ENCODE measurements around the gene METTL1. TPM values are rescaled to one million over a fixed set of nuclear protein-coding genes. Genes with fewer than 3 reads are reported as not detected.
A peak's percentile ranks its signal among the peaks of the same experiment; 100 is the strongest.

The METTL1 gene
- total RNA-seq, 1 experiment from 2014 or later, result 17.9 TPM

GRCh38 chr12:57759360-57759980, 12.4 kb downstream of the METTL1 start:
- Histone ChIP-seq H4K20me1 (ENCODE audit: insufficient read depth) (no peaks in the 10 kb centered on the region; the same call in 1 of the 2 replicates), H3K27ac (no peak overlapping the region), H3K9me3 (ENCODE audit: insufficient read depth, low read depth) (no peaks in the 10 kb centered on the region), H3K4me2 (no peak overlapping the region), H3K27me3 (ENCODE audit: insufficient read depth, low read depth) (peaks cover 10% of the 10 kb centered on the region), H3K4me1 (replicated peaks; ENCODE audit: insufficient read depth) (peaks cover 2% of the 10 kb centered on the region), H3K79me2 (ENCODE audit: low read depth) (no peaks in the 10 kb centered on the region), H3K9me2 (ENCODE audit: insufficient read depth) (no peaks in the 10 kb centered on the region), H3F3A (ENCODE audit: insufficient read depth, low read depth) (peaks cover 2% of the 10 kb centered on the region; the same call in 1 of the 2 replicates), H2AFZ (no peak overlapping the region), H3K36me3 (ENCODE audit: low read depth) (no peaks in the 10 kb centered on the region), H3K4me3 (no peak overlapping the region)
- TF ChIP-seq EZH2 (IDR thresholded peaks at IDR 0.05; ENCODE audit: low read depth) (no peak), CTCF (conservative IDR thresholded peaks at IDR 0.05) (peak; percentile 74)
- ChIA-PET POLR2A (ENCODE audit: unreplicated experiment) (interaction anchor here (0.5 to 0.8 kb wide), 5 partner anchors 18 to 1410 kb away, joined by 3 to 8 read pairs (median 5); no protein-coding TSS in a partner anchor), CTCF (interaction anchor here (0.6 kb wide), 3 partner anchors 10 to 46 kb away, joined by 3 to 9 read pairs (median 4); no protein-coding TSS in a partner anchor)
- no TSS peak for BruUV-seq (replicated peaks)
- peak in 1 of 2 experiments; percentile 27 for DNase-seq
- intact Hi-C loops (cut with micrococcal nuclease; ENCODE audit: unreplicated experiment), result no loop called here

GRCh38 chr12:57758552-57759359, 13.1 kb downstream of the METTL1 start:
- no peaks in the 10 kb centered on the region for H3K36me3 ChIP-seq (ENCODE audit: low read depth)
- peaks cover 9% of the 10 kb centered on the region for H3K4me1 ChIP-seq (replicated peaks; ENCODE audit: insufficient read depth)
- no TSS peak for BruUV-seq (replicated peaks)
- ChIA-PET CTCF (no interaction called here), POLR2A (ENCODE audit: unreplicated experiment) (interaction anchor here (0.6 to 0.8 kb wide), 3 partner anchors 20 to 179 kb away, joined by 5 to 8 read pairs (median 6); no protein-coding TSS in a partner anchor)
- intact Hi-C loops (cut with micrococcal nuclease; ENCODE audit: unreplicated experiment), result no loop called here
- no peaks in the 10 kb centered on the region for H3K9me3 ChIP-seq (ENCODE audit: insufficient read depth, low read depth)
- no peak overlapping the region for H3K4me2 ChIP-seq
- peaks cover 9% of the 10 kb centered on the region; the same call in 1 of the 2 replicates for H3F3A ChIP-seq (ENCODE audit: insufficient read depth, low read depth)
- no peaks in the 10 kb centered on the region for H3K9me2 ChIP-seq (ENCODE audit: insufficient read depth)
- no peak overlapping the region for H2AFZ ChIP-seq
- H3K4me3 ChIP-seq, result no peak overlapping the region
- H3K27me3 ChIP-seq (ENCODE audit: insufficient read depth, low read depth), result peaks cover 3% of the 10 kb centered on the region; the same call in 1 of the 2 replicates
- no peak for DNase-seq
- no peak overlapping the region for H3K27ac ChIP-seq
- TF ChIP-seq CTCF (conservative IDR thresholded peaks at IDR 0.05) (no peak), EZH2 (IDR thresholded peaks at IDR 0.05; ENCODE audit: low read depth) (no peak)
- no peaks in the 10 kb centered on the region for H3K79me2 ChIP-seq (ENCODE audit: low read depth)
- no peaks in the 10 kb centered on the region; the same call in 1 of the 2 replicates for H4K20me1 ChIP-seq (ENCODE audit: insufficient read depth)

- intact Hi-C loops (cut with micrococcal nuclease; ENCODE audit: unreplicated experiment), result no loop called here
- H3F3A ChIP-seq (ENCODE audit: insufficient read depth, low read depth), result peaks cover 13% of the 10 kb centered on the region; the same call in 1 of the 2 replicates
- H2AFZ ChIP-seq, result no peak overlapping the region
- CTCF ChIA-PET, result no interaction called here
- peaks cover 18% of the 10 kb centered on the region for H3K4me1 ChIP-seq (replicated peaks; ENCODE audit: insufficient read depth)
- H3K36me3 ChIP-seq (ENCODE audit: low read depth), result no peaks in the 10 kb centered on the region
- H3K9me3 ChIP-seq (ENCODE audit: insufficient read depth, low read depth), result no peaks in the 10 kb centered on the region
- H3K9me2 ChIP-seq (ENCODE audit: insufficient read depth), result no peaks in the 10 kb centered on the region
- DNase-seq, result no peak
- POLR2A ChIA-PET (ENCODE audit: unreplicated experiment), result no interaction called here
- H3K27me3 ChIP-seq (ENCODE audit: insufficient read depth, low read depth), result no peaks in the 10 kb centered on the region
- H3K79me2 ChIP-seq (ENCODE audit: low read depth), result no peaks in the 10 kb centered on the region
- TF ChIP-seq CTCF (conservative IDR thresholded peaks at IDR 0.05) (no peak), EZH2 (IDR thresholded peaks at IDR 0.05; ENCODE audit: low read depth) (no peak)
- H3K27ac ChIP-seq, result no peak overlapping the region
- BruUV-seq (replicated peaks), result no TSS peak
- H4K20me1 ChIP-seq (ENCODE audit: insufficient read depth), result no peaks in the 10 kb centered on the region; the same call in 1 of the 2 replicates
- no peak overlapping the region for H3K4me3 ChIP-seq
- H3K4me2 ChIP-seq, result no peak overlapping the region
These were observed 14.1 kb downstream of the METTL1 start for GRCh38 chr12:57757771-57758170.

Measured in PC-9 (cell line).